ENCODE measurements around the gene CDK5R1. TPM values are rescaled to one million over a fixed set of nuclear protein-coding genes. Genes with fewer than 3 reads are reported as not detected.
"Not testable (repeated sequence)": the region's sequence is repeated elsewhere in the genome, so short reads cannot be mapped to it uniquely, and the experiment has no call there.

Gene CDK5R1
- total RNA-seq, 1 donor from 2014 or later = 8.0 TPM

- no peak for DNase-seq (ENCODE audit: low read depth)
- peak overlapping the region; percentile 56 for H3K4me3 ChIP-seq (ENCODE audit: low read depth, low read length)
- no peak for TF ChIP-seq CTCF (conservative IDR thresholded peaks at IDR 0.05; ENCODE audit: low read depth, low read length)
Measured at GRCh38 chr17:32520104-32520701, 33.4 kb downstream of the CDK5R1 start.

- DNase-seq (ENCODE audit: low read depth) = no peak
- no peak for TF ChIP-seq CTCF (conservative IDR thresholded peaks at IDR 0.05; ENCODE audit: low read depth, low read length)
- H3K4me3 ChIP-seq (ENCODE audit: low read depth, low read length) = no peak overlapping the region
Measured at GRCh38 chr17:32520737-32521404, 34.1 kb downstream of the CDK5R1 start.

- no peak overlapping the region for H3K4me3 ChIP-seq (ENCODE audit: low read depth, low read length)
- no peak for DNase-seq (ENCODE audit: low read depth)
- no peak for TF ChIP-seq CTCF (conservative IDR thresholded peaks at IDR 0.05; ENCODE audit: low read depth, low read length)
Measured at GRCh38 chr17:32523017-32523680, 36.4 kb downstream of the CDK5R1 start.

GRCh38 chr17:32523827-32524552 lies 37.2 kb downstream of the CDK5R1 start:
- H3K4me3 ChIP-seq (ENCODE audit: low read depth, low read length) = no peak overlapping the region
- no peak for TF ChIP-seq CTCF (conservative IDR thresholded peaks at IDR 0.05; ENCODE audit: low read depth, low read length)
- no peak for DNase-seq (ENCODE audit: low read depth)

- not testable (repeated sequence) for DNase-seq (ENCODE audit: low read depth); H3K4me3 ChIP-seq (ENCODE audit: low read depth, low read length)
Measured at GRCh38 chr17:32524553-32524880, 37.7 kb downstream of the CDK5R1 start.

- DNase-seq (ENCODE audit: low read depth) = no peak
- TF ChIP-seq CTCF (conservative IDR thresholded peaks at IDR 0.05; ENCODE audit: low read depth, low read length) = no peak
- no peak overlapping the region for H3K4me3 ChIP-seq (ENCODE audit: low read depth, low read length)
Measured at GRCh38 chr17:32525122-32525521, 38.3 kb downstream of the CDK5R1 start.

- DNase-seq (ENCODE audit: low read depth) = no peak
- H3K4me3 ChIP-seq (ENCODE audit: low read depth, low read length) = no peak overlapping the region
- no peak for TF ChIP-seq CTCF (conservative IDR thresholded peaks at IDR 0.05; ENCODE audit: low read depth, low read length)
Measured at GRCh38 chr17:32527146-32527545, 40.4 kb downstream of the CDK5R1 start.

Measured in epithelial cell of proximal tubule (primary cell).